ENCODE measurements around the gene TAX1BP1.

GRCh38 chr7:27737616-27738015 is 2.3 kb upstream of the TAX1BP1 start:
- no peak for TF ChIP-seq CTCF (conservative IDR thresholded peaks at IDR 0.05 in 1 of 2, IDR thresholded peaks at IDR 0.05 in 1 of 2; ENCODE audit: extremely low read depth in 1 of 2, insufficient read depth in 1 of 2, low read depth in 1 of 2, low read length in 2 of 2)
- no peak for TF ChIP-seq EZH2 (IDR thresholded peaks at IDR 0.05; ENCODE audit: borderline replicate concordance, low read length)
